Chondrocyte (in vitro differentiated cells): ENCODE results near the gene NPAS3. TPM values are rescaled to one million over a fixed set of nuclear protein-coding genes. Genes with fewer than 3 reads are reported as not detected.

Experiments used
- DNase-seq: peaks from one replicate; pipeline ENCODE4 v3.0.0; 2021; ENCODE audit warnings: mixed read lengths, low spot score
- H3K27ac Mint-ChIP-seq: one replicate; pipeline ENCODE4 v1.8.0; 2021; ENCODE audit warnings: mild to moderate bottlenecking, moderate library complexity, mixed read lengths; ENCODE audit not compliant: unreplicated experiment
- H3K27me3 Mint-ChIP-seq: 2 replicates; pipeline ENCODE4 v1.8.0; 2021; ENCODE audit warnings: low read depth, mixed read lengths
- H3K36me3 Mint-ChIP-seq: 2 replicates; pipeline ENCODE4 v1.8.0; 2021; ENCODE audit warnings: low read depth, mixed read lengths
- H3K4me1 Mint-ChIP-seq: 2 replicates; pipeline ENCODE4 v1.8.0; 2021; ENCODE audit warnings: low read depth, mild to moderate bottlenecking, mixed read lengths
- H3K4me3 Mint-ChIP-seq: one replicate; pipeline ENCODE4 v1.8.0; 2021; ENCODE audit warnings: mild to moderate bottlenecking, moderate library complexity, mixed read lengths; ENCODE audit not compliant: unreplicated experiment
- H3K9me3 Mint-ChIP-seq: 2 replicates; pipeline ENCODE4 v1.8.0; 2021; ENCODE audit warnings: low read depth, mixed read lengths
- total RNA-seq: library from RNA; stranded (reverse); gene quantifications from 3 replicates; pipeline ENCODE4 v1.2.1, GENCODE V29; 2021
- TF ChIP-seq, protein P1 (sequence below): fragments of 200-600 bp; sonication (generic); IDR thresholded peaks from 2 replicates; pipeline ENCODE4 v1.5.0; 2021; ENCODE audit warnings: antibody characterized with exemption, mild to moderate bottlenecking, moderate library complexity

NPAS3 gene
- total RNA-seq, 1 donor from 2014 or later = 2.6 TPM

DNA sequence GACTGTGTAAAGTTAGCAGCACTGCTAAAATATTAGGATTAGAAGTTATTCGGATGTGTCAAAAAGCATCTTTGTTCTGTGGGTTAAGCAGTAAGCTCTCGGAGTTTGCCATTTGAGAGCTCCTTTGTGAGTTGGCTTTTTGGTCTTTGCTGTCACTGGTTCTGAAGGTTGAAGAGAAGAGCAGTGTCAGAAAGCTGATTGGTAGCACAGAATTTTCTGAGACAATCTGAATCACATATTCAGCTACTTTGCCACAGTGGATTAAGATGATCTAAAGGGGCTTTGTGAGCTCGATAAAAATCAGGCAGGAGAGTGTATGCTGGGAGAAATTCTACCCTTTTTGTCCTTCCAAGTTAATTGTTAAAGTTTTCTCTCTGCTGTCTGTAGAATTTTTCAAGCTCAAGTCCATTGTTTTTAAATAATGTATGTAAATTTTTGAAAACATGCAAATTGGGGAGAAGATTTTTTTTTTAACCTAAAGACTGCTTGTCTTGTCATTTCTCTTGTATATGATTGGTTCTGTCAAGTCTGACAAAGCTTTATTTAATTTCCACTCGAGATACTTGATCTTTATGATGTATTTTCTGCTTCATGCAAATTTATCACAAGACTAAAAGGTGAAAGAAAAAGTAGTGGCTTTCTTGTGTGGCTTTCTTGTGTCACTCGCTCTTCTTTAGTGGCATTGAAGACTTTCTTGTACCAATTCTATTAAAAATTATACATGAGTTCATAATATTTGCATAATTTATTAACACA is 704.9 kb downstream of the NPAS3 start:
- TF ChIP-seq, protein P1, sequence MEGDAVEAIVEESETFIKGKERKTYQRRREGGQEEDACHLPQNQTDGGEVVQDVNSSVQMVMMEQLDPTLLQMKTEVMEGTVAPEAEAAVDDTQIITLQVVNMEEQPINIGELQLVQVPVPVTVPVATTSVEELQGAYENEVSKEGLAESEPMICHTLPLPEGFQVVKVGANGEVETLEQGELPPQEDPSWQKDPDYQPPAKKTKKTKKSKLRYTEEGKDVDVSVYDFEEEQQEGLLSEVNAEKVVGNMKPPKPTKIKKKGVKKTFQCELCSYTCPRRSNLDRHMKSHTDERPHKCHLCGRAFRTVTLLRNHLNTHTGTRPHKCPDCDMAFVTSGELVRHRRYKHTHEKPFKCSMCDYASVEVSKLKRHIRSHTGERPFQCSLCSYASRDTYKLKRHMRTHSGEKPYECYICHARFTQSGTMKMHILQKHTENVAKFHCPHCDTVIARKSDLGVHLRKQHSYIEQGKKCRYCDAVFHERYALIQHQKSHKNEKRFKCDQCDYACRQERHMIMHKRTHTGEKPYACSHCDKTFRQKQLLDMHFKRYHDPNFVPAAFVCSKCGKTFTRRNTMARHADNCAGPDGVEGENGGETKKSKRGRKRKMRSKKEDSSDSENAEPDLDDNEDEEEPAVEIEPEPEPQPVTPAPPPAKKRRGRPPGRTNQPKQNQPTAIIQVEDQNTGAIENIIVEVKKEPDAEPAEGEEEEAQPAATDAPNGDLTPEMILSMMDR = no peak
- Mint-ChIP-seq H3K36me3 (no peaks in the 10 kb centered on the region), H3K9me3 (no peaks in the 10 kb centered on the region), H3K4me1 (peaks cover 13% of the 10 kb centered on the region), H3K27ac (no peak overlapping the region), H3K27me3 (no peaks in the 10 kb centered on the region), H3K4me3 (no peak overlapping the region)
- DNase-seq = no peak

GRCh38 chr14:33646692-33647260 is 708.1 kb downstream of the NPAS3 start:
- Mint-ChIP-seq H3K27me3 (no peaks in the 10 kb centered on the region), H3K9me3 (no peaks in the 10 kb centered on the region), H3K4me3 (no peak overlapping the region), H3K36me3 (peaks cover 2% of the 10 kb centered on the region), H3K27ac (no peak overlapping the region), H3K4me1 (peaks cover 13% of the 10 kb centered on the region)
- TF ChIP-seq, protein P1 = no peak
- no peak for DNase-seq

DNA sequence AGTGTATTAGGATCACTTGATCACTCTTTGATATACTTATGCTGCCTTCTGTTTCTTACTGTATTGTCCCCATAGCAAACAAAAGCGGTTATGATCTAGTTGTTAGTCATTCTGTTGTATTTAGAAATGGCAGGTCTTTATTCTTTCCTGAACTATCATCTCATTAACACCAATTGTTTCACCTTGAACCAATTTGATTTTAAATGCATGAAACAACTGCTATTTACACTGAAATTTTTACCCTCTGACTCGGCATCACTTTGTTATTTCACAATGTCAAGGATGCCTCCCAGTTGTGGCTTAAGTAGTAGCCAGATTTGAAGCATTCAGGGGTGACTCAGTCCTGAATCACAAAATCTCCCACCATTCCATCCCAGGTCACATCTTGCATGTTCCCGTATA is 708.7 kb downstream of the NPAS3 start:
- H3K27me3 Mint-ChIP-seq = no peaks in the 10 kb centered on the region
- no peak overlapping the region for H3K4me3 Mint-ChIP-seq
- TF ChIP-seq, protein P1 = no peak
- H3K36me3 Mint-ChIP-seq = peaks cover 2% of the 10 kb centered on the region
- peaks cover 13% of the 10 kb centered on the region for H3K4me1 Mint-ChIP-seq
- DNase-seq = no peak
- no peaks in the 10 kb centered on the region for H3K9me3 Mint-ChIP-seq
- H3K27ac Mint-ChIP-seq = no peak overlapping the region

GRCh38 chr14:33650430-33650829 is 711.8 kb downstream of the NPAS3 start:
- Mint-ChIP-seq H3K4me1 (peaks cover 14% of the 10 kb centered on the region), H3K4me3 (no peak overlapping the region), H3K27me3 (no peaks in the 10 kb centered on the region), H3K36me3 (peaks cover 2% of the 10 kb centered on the region), H3K9me3 (no peaks in the 10 kb centered on the region), H3K27ac (no peak overlapping the region)
- no peak for DNase-seq
- TF ChIP-seq, protein P1 = no peak

DNA sequence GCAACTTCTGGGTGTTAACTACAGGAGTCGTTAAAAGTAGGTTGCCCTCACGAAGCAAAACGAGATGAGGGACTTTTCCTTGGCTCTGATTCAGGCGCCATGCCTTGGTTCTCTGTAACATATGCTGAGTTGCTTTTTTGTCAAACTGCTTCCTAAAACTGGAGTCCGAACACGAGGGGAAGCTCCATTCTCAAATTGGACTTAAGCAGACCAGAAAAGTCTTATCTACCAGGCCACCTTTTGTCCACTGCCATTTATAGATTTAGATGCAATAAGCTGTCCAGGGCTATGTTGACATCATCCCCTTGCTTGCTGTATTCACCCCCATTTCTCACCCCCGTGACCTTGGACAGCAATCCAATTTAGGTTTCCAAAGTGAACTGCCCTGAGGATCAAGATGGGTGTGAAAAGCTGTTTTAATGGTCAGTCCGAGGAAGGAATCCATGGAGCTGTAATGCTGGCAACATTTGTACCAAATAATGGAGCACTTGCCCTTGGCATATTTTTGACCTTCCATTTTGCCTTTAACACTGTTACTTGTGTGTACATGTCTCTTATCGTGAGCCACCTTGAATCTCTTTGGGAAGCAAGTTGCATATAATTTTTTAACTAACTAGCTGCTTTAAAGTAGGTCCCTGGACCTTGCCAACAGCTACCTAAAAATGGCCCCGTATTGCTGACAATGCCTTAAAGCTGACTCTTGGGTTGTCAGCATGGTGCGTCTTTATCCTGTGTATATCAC is 714.1 kb downstream of the NPAS3 start:
- Mint-ChIP-seq H3K27ac (no peak overlapping the region), H3K9me3 (no peaks in the 10 kb centered on the region), H3K36me3 (peaks cover 2% of the 10 kb centered on the region), H3K27me3 (no peaks in the 10 kb centered on the region), H3K4me3 (no peak overlapping the region), H3K4me1 (peaks cover 16% of the 10 kb centered on the region)
- DNase-seq = peak; percentile 36
- TF ChIP-seq, protein P1 = no peak
